GM18498 (cell line): Measurements from ENCODE around the gene ZNF587.
"Not testable (repeated sequence)": the region's sequence is repeated elsewhere in the genome, so short reads cannot be mapped to it uniquely, and the experiment has no call there.

Experiments used
- ATAC-seq: cut with Tn5 transposase; IDR thresholded peaks from one replicate; pipeline ENCODE4 v1.9.1; 2021; ENCODE audit warnings: mild to moderate bottlenecking, moderate library complexity; ENCODE audit not compliant: unreplicated experiment

ZNF587 gene

GRCh38 chr19:57821501-57821900, 28.2 kb upstream of the ZNF587 start:
- not testable (repeated sequence) for ATAC-seq

GRCh38 chr19:57823155-57823554, 26.5 kb upstream of the ZNF587 start:
- not testable (repeated sequence) for ATAC-seq

- not testable (repeated sequence) for ATAC-seq
These were observed 26.1 kb upstream of the ZNF587 start for GRCh38 chr19:57823608-57824007.

DNA sequence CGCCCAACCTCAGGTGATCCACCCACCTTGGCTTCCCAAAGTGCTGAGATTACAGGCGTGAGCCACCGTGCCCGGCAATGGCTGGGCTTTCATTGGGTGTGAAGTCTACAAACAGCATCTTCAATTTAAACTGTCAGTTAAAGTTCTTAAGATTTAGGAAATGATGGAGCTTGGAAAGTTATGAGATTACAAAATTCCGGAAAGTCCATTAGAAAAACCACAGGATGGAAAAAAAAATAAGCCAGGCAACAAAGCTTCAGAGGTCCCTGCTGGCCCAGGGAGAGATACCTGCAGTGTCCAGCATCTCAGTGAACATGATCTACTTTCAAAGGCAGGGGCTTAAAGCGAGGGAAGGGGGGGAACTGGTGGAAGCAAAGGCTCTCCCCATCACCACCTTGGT, 24.1 kb upstream of the ZNF587 start:
- ATAC-seq: no peak

GRCh38 chr19:57829316-57829715, 20.3 kb upstream of the ZNF587 start:
- no peak for ATAC-seq

- ATAC-seq: no peak
These were observed 19.5 kb upstream of the ZNF587 start, which contains the start of gene ZNF587B for GRCh38 chr19:57830071-57830602. Gene ZNF587B, plus strand, starts transcription at chr19:57830299. Its CDS starts 230 bp downstream, at chr19:57830529.

GRCh38 chr19:57836991-57837390, 12.7 kb upstream of the ZNF587 start:
- not testable (repeated sequence) for ATAC-seq

- not testable (repeated sequence) for ATAC-seq
These were observed 11.0 kb upstream of the ZNF587 start for GRCh38 chr19:57838622-57839191.

DNA sequence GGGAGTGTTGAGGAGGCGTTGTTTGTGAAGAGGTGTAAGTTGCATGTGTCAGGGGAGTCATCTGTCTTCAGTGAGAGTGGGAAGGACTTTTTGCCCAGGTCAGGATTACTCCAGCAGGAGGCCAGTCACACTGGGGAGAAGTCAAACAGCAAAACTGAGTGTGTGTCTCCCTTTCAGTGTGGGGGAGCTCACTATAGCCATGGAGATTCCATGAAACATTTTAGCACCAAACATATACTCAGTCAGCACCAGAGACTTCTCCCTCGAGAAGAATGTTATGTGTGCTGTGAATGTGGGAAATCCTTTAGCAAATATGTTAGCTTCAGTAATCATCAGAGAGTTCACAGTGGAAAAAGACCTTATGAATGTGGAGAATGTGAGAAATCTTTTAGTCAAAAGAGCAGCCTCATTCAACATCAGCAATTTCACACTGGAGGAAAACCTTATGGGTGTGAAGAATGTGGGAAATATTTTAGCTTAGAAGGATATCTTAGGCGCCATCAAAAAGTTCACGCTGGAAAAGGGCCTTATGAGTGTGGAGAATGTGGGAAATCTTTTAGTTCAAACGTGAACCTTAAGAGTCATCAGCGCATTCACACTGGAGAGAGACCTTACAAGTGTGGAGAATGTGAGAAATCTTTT, 8.4 kb upstream of the ZNF587 start:
- no peak for ATAC-seq

GRCh38 chr19:57847164-57847563, 2.5 kb upstream of the ZNF587 start:
- not testable (repeated sequence) for ATAC-seq

DNA sequence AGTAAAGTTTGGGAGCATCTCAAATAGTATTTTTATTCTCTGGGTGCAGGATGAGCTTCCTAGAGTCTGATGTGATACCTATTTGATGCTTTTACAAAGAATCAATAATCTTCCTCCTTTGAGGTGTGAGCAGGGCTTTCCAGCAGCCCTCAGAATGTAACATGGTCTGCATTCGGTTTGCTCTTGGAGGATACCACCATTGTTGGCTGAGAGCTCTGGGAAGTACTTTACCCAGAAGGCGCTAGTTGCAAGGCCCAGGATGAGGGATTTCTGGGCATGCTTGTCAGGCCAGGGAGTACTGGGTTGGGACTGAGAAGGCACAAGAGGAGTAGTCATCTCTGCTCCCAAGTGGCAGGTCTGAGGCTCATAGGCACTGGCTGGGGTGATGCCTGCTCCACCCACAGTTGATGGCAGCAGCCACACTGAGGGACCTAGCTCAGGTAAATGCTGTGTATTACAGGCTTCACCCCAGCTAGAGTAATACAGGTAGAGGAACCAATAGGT, 445 bp upstream of the ZNF587 start:
- ATAC-seq: peak; percentile 30

DNA sequence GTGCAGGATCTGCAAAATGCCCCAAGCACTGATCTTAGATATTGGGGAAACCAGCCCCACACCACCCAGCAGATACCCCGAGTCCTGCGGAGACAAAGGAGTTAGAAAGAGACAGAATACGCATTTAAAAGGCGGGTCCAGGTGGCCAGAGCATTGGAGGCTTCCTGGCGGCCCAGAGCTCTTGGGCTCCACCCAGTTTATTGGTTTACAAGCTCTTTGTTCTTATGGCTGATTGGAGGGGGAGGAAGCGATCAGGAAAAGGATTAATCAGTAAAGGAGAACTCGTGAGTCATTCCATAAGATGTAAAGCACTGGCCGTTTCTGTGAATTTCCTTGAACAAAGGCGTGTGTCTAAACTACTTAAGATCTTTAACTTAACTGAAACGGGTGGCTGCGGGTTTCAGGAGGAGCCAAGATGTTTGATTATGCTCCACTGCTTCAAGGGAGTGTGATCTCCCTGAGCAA, 926 bp downstream of the ZNF587 start:
- no peak for ATAC-seq

DNA sequence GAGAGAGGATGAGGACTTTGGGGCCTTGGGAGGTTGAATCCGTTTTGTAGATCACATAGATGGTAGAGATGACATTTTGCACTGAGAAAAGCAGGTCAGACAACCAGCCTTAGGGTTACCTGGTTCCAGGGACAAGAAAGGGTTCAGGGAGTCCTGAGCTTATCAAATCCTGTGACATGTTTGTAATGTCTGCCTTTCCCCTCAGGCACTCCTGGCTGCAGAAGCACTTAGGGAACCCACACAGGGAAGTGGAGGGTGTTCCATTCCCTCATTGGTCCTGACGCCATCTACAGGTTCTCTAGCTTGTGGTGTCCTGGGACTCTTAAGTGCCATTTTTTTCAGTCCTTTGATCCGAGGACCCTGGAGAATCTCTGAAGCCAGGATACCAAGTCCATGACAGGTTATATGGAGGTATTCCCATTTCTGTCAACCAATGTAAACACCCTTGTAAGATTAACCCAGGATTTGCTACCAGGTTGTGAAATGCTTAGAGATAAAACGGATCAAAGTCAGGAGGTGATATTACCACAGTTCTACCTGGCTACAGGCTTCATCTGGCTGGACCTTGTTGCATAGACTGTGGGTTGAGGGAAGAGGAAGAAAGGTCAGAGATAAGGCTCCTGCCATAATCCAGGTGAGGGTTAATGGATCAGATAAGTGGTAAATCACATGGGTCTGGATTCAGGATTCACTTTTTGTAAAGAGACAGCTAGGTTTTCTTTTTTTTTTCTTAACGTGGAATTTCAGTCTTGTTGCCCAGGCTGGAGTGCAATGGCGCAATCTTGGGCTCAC, 2.3 kb downstream of the ZNF587 start:
- not testable (repeated sequence) for ATAC-seq

DNA sequence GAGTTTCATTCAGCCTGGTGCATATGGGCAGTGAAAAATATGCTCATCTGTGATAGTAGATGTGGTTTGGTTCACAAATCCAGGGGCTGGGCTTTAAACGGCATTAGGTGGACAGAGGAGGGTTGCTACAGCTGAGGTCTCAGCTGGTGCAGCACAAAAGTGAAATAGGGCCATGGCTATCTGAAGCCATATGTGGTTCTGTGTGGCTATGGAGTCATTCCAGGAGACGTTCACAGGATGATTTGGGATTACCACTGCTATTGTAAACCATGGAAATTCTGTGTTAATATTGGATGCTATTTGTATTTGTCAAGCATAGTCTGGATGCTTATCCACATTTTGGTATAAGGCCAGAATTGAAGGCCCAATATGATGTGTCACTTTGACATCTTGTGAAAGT, 4.5 kb downstream of the ZNF587 start:
- not testable (repeated sequence) for ATAC-seq

DNA sequence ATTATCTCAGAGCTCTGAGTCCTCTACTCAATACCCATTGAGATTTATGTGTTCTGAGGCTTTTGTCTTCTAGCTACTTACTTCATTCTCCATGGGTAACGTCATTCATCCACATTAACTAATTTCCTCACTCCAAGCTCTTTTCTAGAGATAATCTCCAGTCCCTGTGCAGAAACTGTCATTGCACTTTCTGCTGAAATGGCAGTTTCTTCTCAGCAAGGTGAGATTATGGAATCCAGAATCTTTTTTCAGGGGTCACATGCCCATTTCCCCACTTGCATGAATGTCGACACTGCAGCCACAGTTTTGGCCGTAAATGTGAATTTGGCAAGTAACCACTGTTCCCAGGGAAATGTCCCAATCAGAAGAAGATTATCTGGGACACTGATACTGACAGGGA, 12.7 kb downstream of the ZNF587 start:
- not testable (repeated sequence) for ATAC-seq

- ATAC-seq: no peak
These were observed 18.3 kb downstream of the ZNF587 start for GRCh38 chr19:57867868-57868492.

DNA sequence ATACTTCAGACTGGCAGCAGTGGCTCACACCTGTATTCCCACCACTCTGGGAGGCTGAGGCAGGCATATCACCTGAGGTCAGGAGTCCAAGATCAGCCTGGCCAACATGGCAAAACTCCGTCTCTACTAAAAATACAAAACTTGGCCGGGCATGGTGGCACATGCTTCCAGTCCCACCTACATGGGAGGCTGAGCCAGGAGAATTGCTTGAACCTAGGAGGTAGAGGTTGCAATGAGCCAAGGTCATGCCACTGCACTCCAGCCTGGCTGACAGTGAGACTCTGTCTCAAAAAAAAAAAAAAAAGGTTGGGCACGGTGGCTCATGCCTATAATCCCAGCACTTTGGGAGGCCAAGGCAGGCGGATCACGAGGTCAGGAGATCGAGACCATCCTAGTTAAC, 20.0 kb downstream of the ZNF587 start:
- ATAC-seq: not testable (repeated sequence)

- no peak for ATAC-seq
These were observed 20.6 kb downstream of the ZNF587 start for GRCh38 chr19:57870225-57870624.

- no peak for ATAC-seq
These were observed 22.8 kb downstream of the ZNF587 start for GRCh38 chr19:57872450-57872849.

- ATAC-seq: not testable (repeated sequence)
These were observed 24.5 kb downstream of the ZNF587 start for GRCh38 chr19:57873883-57874799.
